Head of caudate nucleus (tissue), 42 donors: Measurements from ENCODE around the gene ELF4.
"Not testable (repeated sequence)": the region's sequence is repeated elsewhere in the genome, so short reads cannot be mapped to it uniquely, and the experiment has no call there.

Experiments used
- DNase-seq, 42 donors: peaks; one replicate each; pipeline versions ENCODE4 v3.0.0 to v3.0.0-alpha.2; 2020 to 2021; ENCODE audit warnings: mixed read lengths in 7 of 42
- intact Hi-C: fragments of 100-400 bp; cut with DNase I; formaldehyde crosslinking; loops from one replicate; pipeline ENCODE4 v1.15.0; 2022

Gene ELF4

GRCh38 chrX:130117166-130117565 lies 6.9 kb upstream of the ELF4 start:
- intact Hi-C loops, result no loop called here
- no peak for DNase-seq

- intact Hi-C loops, DNase-seq: not testable (repeated sequence)
Observed at GRCh38 chrX:130115119-130115885, 5.0 kb upstream of the ELF4 start.

- intact Hi-C loops, result no loop called here
- no peak for DNase-seq
Observed at GRCh38 chrX:130114141-130114588, 3.9 kb upstream of the ELF4 start.

GRCh38 chrX:130111220-130112154 lies 1.2 kb upstream of the ELF4 start:
- no peak for DNase-seq
- intact Hi-C loops, result no loop called here

GRCh38 chrX:130109429-130110378 lies 593 bp downstream of the ELF4 start:
- DNase-seq, result peak in 2 of 42 donors; percentile 14 to 16
- intact Hi-C loops, result no loop called here

GRCh38 chrX:130108647-130109428 lies 1.5 kb downstream of the ELF4 start:
- intact Hi-C loops, result no loop called here

GRCh38 chrX:130106071-130106470 lies 4.2 kb downstream of the ELF4 start:
- intact Hi-C loops, result no loop called here
- no peak for DNase-seq

More at GRCh38 chrX:130108647-130109428, 1.5 kb downstream of the ELF4 start:
- DNase-seq, result no peak

- no peak for DNase-seq
- intact Hi-C loops, result no loop called here
Observed at GRCh38 chrX:130105244-130105643, 5.1 kb downstream of the ELF4 start.

- intact Hi-C loops, result no loop called here
- no peak for DNase-seq
Observed at GRCh38 chrX:130103605-130104004, 6.7 kb downstream of the ELF4 start.

GRCh38 chrX:130100180-130100579 lies 10.1 kb downstream of the ELF4 start:
- intact Hi-C loops, result no loop called here
- DNase-seq, result no peak

- intact Hi-C loops, result no loop called here
- DNase-seq, result no peak
Observed at GRCh38 chrX:130098210-130098552, 12.1 kb downstream of the ELF4 start.

- intact Hi-C loops, result no loop called here
- DNase-seq, result no peak
Observed at GRCh38 chrX:130097507-130098209, 12.6 kb downstream of the ELF4 start.

- intact Hi-C loops, result no loop called here
Observed at GRCh38 chrX:130095249-130096030, 14.9 kb downstream of the ELF4 start.

GRCh38 chrX:130094696-130095095 lies 15.6 kb downstream of the ELF4 start:
- DNase-seq, result no peak
- intact Hi-C loops, result no loop called here

More at GRCh38 chrX:130095249-130096030, 14.9 kb downstream of the ELF4 start:
- no peak for DNase-seq

- intact Hi-C loops, result no loop called here
- DNase-seq, result no peak
Observed at GRCh38 chrX:130093271-130093670, 17.0 kb downstream of the ELF4 start.

GRCh38 chrX:130091980-130092522 lies 18.2 kb downstream of the ELF4 start:
- DNase-seq, result peak in 2 of 42 donors; percentile 19 to 27
- intact Hi-C loops, result no loop called here

GRCh38 chrX:130090364-130090763 lies 19.9 kb downstream of the ELF4 start:
- DNase-seq, result no peak
- intact Hi-C loops, result no loop called here
